Astrocyte (in vitro differentiated cells and primary cell): ENCODE results near the gene SH2D6. TPM values are rescaled to one million over a fixed set of nuclear protein-coding genes. Genes with fewer than 3 reads are reported as not detected.

Source experiments
- DNase-seq: peaks from one replicate; pipeline ENCODE4 v3.0.0-alpha.2; 2010; ENCODE audit warnings: low read depth
- FAIRE-seq: peaks from 2 replicates; lab custom pipeline; 2011; peaks lifted over from hg19 to GRCh38; lab: Jason Lieb, UNC
- H2AFZ ChIP-seq: 2 replicates; pipeline ENCODE4 v1.6.0; 2012; ENCODE audit warnings: low read depth, low read length, inconsistent platforms
- H3K27ac ChIP-seq: 2 replicates; pipeline ENCODE4 v1.5.1; 2011; ENCODE audit warnings: low read depth, low read length, inconsistent platforms
- H3K27me3 ChIP-seq: 2 replicates; pipeline ENCODE4 v1.6.0; 2011; ENCODE audit warnings: low read length, inconsistent platforms; ENCODE audit not compliant: insufficient read depth
- H3K36me3 ChIP-seq: 2 replicates; pipeline ENCODE4 v1.5.1; 2011; ENCODE audit warnings: low read length, inconsistent platforms; ENCODE audit not compliant: insufficient read depth
- H3K4me1 ChIP-seq: 2 replicates; pipeline ENCODE4 v1.5.1; 2011; ENCODE audit warnings: low read length, inconsistent platforms; ENCODE audit not compliant: insufficient read depth
- H3K4me2 ChIP-seq: 2 replicates; pipeline ENCODE4 v1.6.0; 2012; ENCODE audit warnings: low read length, inconsistent platforms
- H3K4me3 ChIP-seq: 2 replicates; pipeline ENCODE4 v1.5.1; 2011; ENCODE audit warnings: low read depth, mild to moderate bottlenecking, low read length, inconsistent platforms; ENCODE audit not compliant: insufficient read depth
- H3K79me2 ChIP-seq: 2 replicates; pipeline ENCODE4 v1.6.0; 2012; ENCODE audit warnings: mild to moderate bottlenecking, low read length, inconsistent platforms; ENCODE audit not compliant: insufficient read depth
- H3K9ac ChIP-seq: 2 replicates; pipeline ENCODE4 v1.6.0; 2012; ENCODE audit warnings: mild to moderate bottlenecking, low read length, inconsistent platforms
- H3K9me3 ChIP-seq: 2 replicates; pipeline ENCODE4 v1.5.1; 2012; ENCODE audit warnings: low read depth, mild to moderate bottlenecking, low read length, inconsistent platforms; ENCODE audit not compliant: insufficient read depth
- H4K20me1 ChIP-seq: 2 replicates; pipeline ENCODE4 v1.6.0; 2012; ENCODE audit warnings: low read length, inconsistent platforms; ENCODE audit not compliant: insufficient read depth
- H3K27ac Mint-ChIP-seq: one replicate; pipeline ENCODE4 v1.8.0; 2021; ENCODE audit warnings: mild to moderate bottlenecking, mixed read lengths; ENCODE audit not compliant: unreplicated experiment
- H3K27me3 Mint-ChIP-seq: one replicate; pipeline ENCODE4 v1.8.0; 2021; ENCODE audit warnings: low read depth, mixed read lengths; ENCODE audit not compliant: unreplicated experiment
- H3K36me3 Mint-ChIP-seq: one replicate; pipeline ENCODE4 v1.8.0; 2021; ENCODE audit warnings: low read depth, mixed read lengths; ENCODE audit not compliant: unreplicated experiment
- H3K4me1 Mint-ChIP-seq: one replicate; pipeline ENCODE4 v1.8.0; 2021; ENCODE audit warnings: low read depth, mixed read lengths; ENCODE audit not compliant: unreplicated experiment
- H3K4me3 Mint-ChIP-seq: one replicate; pipeline ENCODE4 v1.8.0; 2021; ENCODE audit warnings: mild to moderate bottlenecking, moderate library complexity, mixed read lengths; ENCODE audit not compliant: unreplicated experiment
- H3K9me3 Mint-ChIP-seq: one replicate; pipeline ENCODE4 v1.8.0; 2021; ENCODE audit warnings: mild to moderate bottlenecking, mixed read lengths; ENCODE audit not compliant: unreplicated experiment
- EZH2 ChIP-seq: IDR thresholded peaks from 2 replicates; pipeline ENCODE4 v1.6.1; 2012; ENCODE audit warnings: mild to moderate bottlenecking, low read length, inconsistent platforms; ENCODE audit not compliant: insufficient read depth
- total RNA-seq: library from RNA; stranded (reverse); gene quantifications from 2 replicates; pipeline ENCODE4 v1.2.1, GENCODE V29; 2021
- TF ChIP-seq, protein P1 (sequence below): IDR thresholded peaks from 2 replicates; pipeline ENCODE4 v1.5.1; 2011; ENCODE audit warnings: low read depth, mild to moderate bottlenecking, inconsistent platforms, low read length, moderate library complexity; ENCODE audit not compliant: insufficient read depth

The SH2D6 gene
- total RNA-seq, 1 donor from 2014 or later: 0.64 TPM

- Histone ChIP-seq H3K36me3 (no peaks in the 10 kb centered on the region), H3K79me2 (no peaks in the 10 kb centered on the region), H3K9ac (no peak overlapping the region), H3K4me2 (no peak overlapping the region), H3K27ac (no peak overlapping the region), H2AFZ (no peak overlapping the region), H3K4me3 (no peak overlapping the region), H3K9me3 (no peaks in the 10 kb centered on the region), H4K20me1 (no peaks in the 10 kb centered on the region), H3K4me1 (no peaks in the 10 kb centered on the region), H3K27me3 (no peaks in the 10 kb centered on the region)
- DNase-seq (no peak), FAIRE-seq (no peak)
- Mint-ChIP-seq H3K27ac (no peak overlapping the region), H3K4me1 (no peaks in the 10 kb centered on the region), H3K27me3 (peaks cover 12% of the 10 kb centered on the region), H3K9me3 (peaks cover 4% of the 10 kb centered on the region), H3K4me3 (no peak overlapping the region), H3K36me3 (no peaks in the 10 kb centered on the region)
- TF ChIP-seq, protein P1, sequence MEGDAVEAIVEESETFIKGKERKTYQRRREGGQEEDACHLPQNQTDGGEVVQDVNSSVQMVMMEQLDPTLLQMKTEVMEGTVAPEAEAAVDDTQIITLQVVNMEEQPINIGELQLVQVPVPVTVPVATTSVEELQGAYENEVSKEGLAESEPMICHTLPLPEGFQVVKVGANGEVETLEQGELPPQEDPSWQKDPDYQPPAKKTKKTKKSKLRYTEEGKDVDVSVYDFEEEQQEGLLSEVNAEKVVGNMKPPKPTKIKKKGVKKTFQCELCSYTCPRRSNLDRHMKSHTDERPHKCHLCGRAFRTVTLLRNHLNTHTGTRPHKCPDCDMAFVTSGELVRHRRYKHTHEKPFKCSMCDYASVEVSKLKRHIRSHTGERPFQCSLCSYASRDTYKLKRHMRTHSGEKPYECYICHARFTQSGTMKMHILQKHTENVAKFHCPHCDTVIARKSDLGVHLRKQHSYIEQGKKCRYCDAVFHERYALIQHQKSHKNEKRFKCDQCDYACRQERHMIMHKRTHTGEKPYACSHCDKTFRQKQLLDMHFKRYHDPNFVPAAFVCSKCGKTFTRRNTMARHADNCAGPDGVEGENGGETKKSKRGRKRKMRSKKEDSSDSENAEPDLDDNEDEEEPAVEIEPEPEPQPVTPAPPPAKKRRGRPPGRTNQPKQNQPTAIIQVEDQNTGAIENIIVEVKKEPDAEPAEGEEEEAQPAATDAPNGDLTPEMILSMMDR: no peak
- TF ChIP-seq EZH2: no peak
Observed at GRCh38 chr2:85462322-85462721, 43.8 kb downstream of the SH2D6 start.

GRCh38 chr2:85468096-85468703, 49.7 kb downstream of the SH2D6 start:
- Mint-ChIP-seq H3K4me3 (no peak overlapping the region), H3K36me3 (no peaks in the 10 kb centered on the region), H3K9me3 (no peaks in the 10 kb centered on the region), H3K27me3 (peaks cover 3% of the 10 kb centered on the region), H3K4me1 (peaks cover 6% of the 10 kb centered on the region), H3K27ac (peak overlapping the region; percentile 58)
- TF ChIP-seq, protein P1: no peak
- TF ChIP-seq EZH2: no peak
- Histone ChIP-seq H3K27me3 (no peaks in the 10 kb centered on the region), H3K27ac (no peak overlapping the region), H3K9me3 (no peaks in the 10 kb centered on the region), H2AFZ (peak overlapping the region; percentile 48), H4K20me1 (no peaks in the 10 kb centered on the region), H3K4me1 (peaks cover 3% of the 10 kb centered on the region), H3K9ac (no peak overlapping the region), H3K4me2 (no peak overlapping the region), H3K36me3 (no peaks in the 10 kb centered on the region), H3K4me3 (no peak overlapping the region), H3K79me2 (no peaks in the 10 kb centered on the region)
- FAIRE-seq: no peak
- no peak for DNase-seq

DNA sequence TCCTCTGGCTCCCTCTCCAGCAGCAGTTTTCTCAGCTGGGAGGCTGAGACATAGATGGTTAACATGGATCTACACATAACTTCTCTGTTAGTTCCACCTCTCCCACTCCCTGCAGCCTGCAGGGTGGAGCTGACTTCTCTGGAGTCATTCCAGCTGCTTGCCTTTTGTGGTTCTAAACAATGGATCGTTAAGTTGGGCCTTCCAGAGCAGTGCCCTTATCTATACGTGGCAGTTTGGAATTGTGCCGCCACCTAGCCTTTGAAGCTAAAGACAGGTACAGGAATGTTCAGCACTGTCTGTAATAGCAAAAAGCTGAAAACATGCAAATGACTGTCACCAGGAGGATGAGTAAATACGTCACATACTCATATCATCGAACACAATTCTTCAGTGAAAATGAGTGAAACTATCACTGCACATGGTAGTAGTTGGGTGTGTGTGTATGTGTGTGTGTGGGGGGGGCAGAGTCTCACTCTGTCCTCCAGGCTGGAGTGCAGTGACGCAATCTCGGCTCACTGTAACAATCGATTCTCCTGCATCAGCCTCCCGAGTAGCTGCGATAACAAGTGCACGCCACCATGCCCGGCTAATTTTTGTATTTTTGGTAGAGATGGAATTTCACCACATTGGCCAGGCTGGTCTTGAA, 50.3 kb downstream of the SH2D6 start:
- no peak overlapping the region for H3K4me2 ChIP-seq
- FAIRE-seq: no peak
- peak; percentile 72 for DNase-seq

More for the DNA sequence above, 50.3 kb downstream of the SH2D6 start:
- Mint-ChIP-seq H3K27me3 (peaks cover 3% of the 10 kb centered on the region), H3K36me3 (no peaks in the 10 kb centered on the region), H3K9me3 (no peaks in the 10 kb centered on the region), H3K27ac (no peak overlapping the region), H3K4me1 (peaks cover 6% of the 10 kb centered on the region), H3K4me3 (no peak overlapping the region)
- Histone ChIP-seq H3K27me3 (no peaks in the 10 kb centered on the region), H3K4me1 (peaks cover 3% of the 10 kb centered on the region), H3K27ac (no peak overlapping the region), H3K79me2 (no peaks in the 10 kb centered on the region), H4K20me1 (no peaks in the 10 kb centered on the region), H2AFZ (peak overlapping the region; percentile 48), H3K9ac (no peak overlapping the region), H3K36me3 (no peaks in the 10 kb centered on the region), H3K9me3 (no peaks in the 10 kb centered on the region), H3K4me3 (no peak overlapping the region)
- TF ChIP-seq, protein P1: no peak
- TF ChIP-seq EZH2: no peak
